ENCODE data around the gene ACVR1C.

The ACVR1C gene

GRCh38 chr2:157500334-157500733 lies 128.3 kb downstream of the ACVR1C start:
- H3K27me3 Mint-ChIP-seq: no peaks in the 10 kb centered on the region
- no peak overlapping the region for H3K4me3 Mint-ChIP-seq
- no peaks in the 10 kb centered on the region for H3K9me3 Mint-ChIP-seq
- ATAC-seq (ENCODE audit: low read depth) (no peak), DNase-seq (ENCODE audit: low spot score in 2 of 2) (no peak)
- no peak overlapping the region for H3K27ac Mint-ChIP-seq
- H3K4me1 Mint-ChIP-seq: peaks cover 7% of the 10 kb centered on the region
- H3K36me3 Mint-ChIP-seq: no peaks in the 10 kb centered on the region

- H3K4me3 Mint-ChIP-seq: no peak overlapping the region
- no peak overlapping the region for H3K27ac Mint-ChIP-seq
- DNase-seq (ENCODE audit: low spot score in 2 of 2): no peak
- H3K36me3 Mint-ChIP-seq: no peaks in the 10 kb centered on the region
- no peaks in the 10 kb centered on the region for H3K9me3 Mint-ChIP-seq
- H3K4me1 Mint-ChIP-seq: peaks cover 7% of the 10 kb centered on the region
- no peak for ATAC-seq (ENCODE audit: low read depth)
- no peaks in the 10 kb centered on the region for H3K27me3 Mint-ChIP-seq
Measured at GRCh38 chr2:157498483-157498882, 130.2 kb downstream of the ACVR1C start.

- no peaks in the 10 kb centered on the region for H3K27me3 Mint-ChIP-seq
- H3K27ac Mint-ChIP-seq: no peak overlapping the region
- no peaks in the 10 kb centered on the region for H3K9me3 Mint-ChIP-seq
- no peak overlapping the region for H3K4me3 Mint-ChIP-seq
- H3K36me3 Mint-ChIP-seq: no peaks in the 10 kb centered on the region
- peak in 1 of 2 donors; percentile 18 for DNase-seq (ENCODE audit: low spot score in 2 of 2)
- ATAC-seq (ENCODE audit: low read depth): peak; percentile 77
- peaks cover 7% of the 10 kb centered on the region for H3K4me1 Mint-ChIP-seq
Measured at GRCh38 chr2:157497638-157498314, 130.9 kb downstream of the ACVR1C start.

- H3K9me3 Mint-ChIP-seq: no peaks in the 10 kb centered on the region
- H3K27ac Mint-ChIP-seq: no peak overlapping the region
- H3K36me3 Mint-ChIP-seq: no peaks in the 10 kb centered on the region
- ATAC-seq (ENCODE audit: low read depth) (peak; percentile 98), DNase-seq (ENCODE audit: low spot score in 2 of 2) (peak; percentile 67 to 69)
- peaks cover 6% of the 10 kb centered on the region for H3K4me1 Mint-ChIP-seq
- H3K27me3 Mint-ChIP-seq: no peaks in the 10 kb centered on the region
- no peak overlapping the region for H3K4me3 Mint-ChIP-seq
Measured at GRCh38 chr2:157492189-157492773, 136.4 kb downstream of the ACVR1C start.

GRCh38 chr2:157489983-157490382 lies 138.7 kb downstream of the ACVR1C start:
- Mint-ChIP-seq H3K27me3 (no peaks in the 10 kb centered on the region), H3K36me3 (no peaks in the 10 kb centered on the region), H3K9me3 (no peaks in the 10 kb centered on the region), H3K4me1 (peaks cover 13% of the 10 kb centered on the region), H3K27ac (no peak overlapping the region), H3K4me3 (no peak overlapping the region)
- DNase-seq (ENCODE audit: low spot score in 2 of 2): no peak
- ATAC-seq (ENCODE audit: low read depth): no peak

GRCh38 chr2:157488877-157489276 lies 139.8 kb downstream of the ACVR1C start:
- Mint-ChIP-seq H3K4me1 (peaks cover 13% of the 10 kb centered on the region), H3K36me3 (no peaks in the 10 kb centered on the region)

GRCh38 chr2:157487747-157488146 lies 140.9 kb downstream of the ACVR1C start:
- H3K9me3 Mint-ChIP-seq: no peaks in the 10 kb centered on the region
- no peak for ATAC-seq (ENCODE audit: low read depth)
- H3K4me1 Mint-ChIP-seq: peaks cover 12% of the 10 kb centered on the region

More at GRCh38 chr2:157488877-157489276, 139.8 kb downstream of the ACVR1C start:
- no peaks in the 10 kb centered on the region for H3K27me3 Mint-ChIP-seq
- ATAC-seq (ENCODE audit: low read depth) (no peak), DNase-seq (ENCODE audit: low spot score in 2 of 2) (no peak)
- H3K9me3 Mint-ChIP-seq: no peaks in the 10 kb centered on the region
- H3K27ac Mint-ChIP-seq: no peak overlapping the region
- H3K4me3 Mint-ChIP-seq: no peak overlapping the region

GRCh38 chr2:157487271-157487610 lies 141.4 kb downstream of the ACVR1C start:
- Mint-ChIP-seq H3K27ac (no peak overlapping the region), H3K27me3 (no peaks in the 10 kb centered on the region), H3K9me3 (no peaks in the 10 kb centered on the region), H3K4me3 (no peak overlapping the region), H3K36me3 (no peaks in the 10 kb centered on the region), H3K4me1 (peaks cover 10% of the 10 kb centered on the region)
- ATAC-seq (ENCODE audit: low read depth) (no peak), DNase-seq (ENCODE audit: low spot score in 2 of 2) (no peak)

More at GRCh38 chr2:157487747-157488146, 140.9 kb downstream of the ACVR1C start:
- Mint-ChIP-seq H3K36me3 (no peaks in the 10 kb centered on the region), H3K27ac (no peak overlapping the region), H3K27me3 (no peaks in the 10 kb centered on the region), H3K4me3 (no peak overlapping the region)
- DNase-seq (ENCODE audit: low spot score in 2 of 2): no peak

GRCh38 chr2:157486596-157487270 lies 141.9 kb downstream of the ACVR1C start:
- Mint-ChIP-seq H3K27ac (no peak overlapping the region), H3K4me3 (no peak overlapping the region), H3K27me3 (no peaks in the 10 kb centered on the region), H3K36me3 (no peaks in the 10 kb centered on the region), H3K9me3 (no peaks in the 10 kb centered on the region), H3K4me1 (peaks cover 10% of the 10 kb centered on the region)
- DNase-seq (ENCODE audit: low spot score in 2 of 2) (no peak), ATAC-seq (ENCODE audit: low read depth) (no peak)

- Mint-ChIP-seq H3K27me3 (no peaks in the 10 kb centered on the region), H3K4me1 (peaks cover 8% of the 10 kb centered on the region), H3K9me3 (peaks cover 2% of the 10 kb centered on the region), H3K27ac (peak overlapping the region; percentile 11), H3K36me3 (no peaks in the 10 kb centered on the region), H3K4me3 (no peak overlapping the region)
- DNase-seq (ENCODE audit: low spot score in 2 of 2): no peak
- ATAC-seq (ENCODE audit: low read depth): no peak
Measured at GRCh38 chr2:157480182-157480961, 148.3 kb downstream of the ACVR1C start.

GRCh38 chr2:157479081-157480027 lies 149.3 kb downstream of the ACVR1C start:
- ATAC-seq (ENCODE audit: low read depth) (no peak), DNase-seq (ENCODE audit: low spot score in 2 of 2) (no peak)
- H3K9me3 Mint-ChIP-seq: peaks cover 2% of the 10 kb centered on the region
- no peak overlapping the region for H3K27ac Mint-ChIP-seq
- H3K4me1 Mint-ChIP-seq: peaks cover 8% of the 10 kb centered on the region
- H3K36me3 Mint-ChIP-seq: no peaks in the 10 kb centered on the region
- no peaks in the 10 kb centered on the region for H3K27me3 Mint-ChIP-seq
- H3K4me3 Mint-ChIP-seq: no peak overlapping the region

- ATAC-seq (ENCODE audit: low read depth) (no peak), DNase-seq (ENCODE audit: low spot score in 2 of 2) (no peak)
- peaks cover 2% of the 10 kb centered on the region for H3K9me3 Mint-ChIP-seq
- peaks cover 18% of the 10 kb centered on the region for H3K4me1 Mint-ChIP-seq
- H3K27ac Mint-ChIP-seq: no peak overlapping the region
- no peaks in the 10 kb centered on the region for H3K36me3 Mint-ChIP-seq
- no peaks in the 10 kb centered on the region for H3K27me3 Mint-ChIP-seq
- H3K4me3 Mint-ChIP-seq: no peak overlapping the region
Measured at GRCh38 chr2:157477919-157478318, 150.7 kb downstream of the ACVR1C start.

GRCh38 chr2:157476953-157477709 lies 151.5 kb downstream of the ACVR1C start:
- H3K4me3 Mint-ChIP-seq: no peak overlapping the region
- H3K27ac Mint-ChIP-seq: no peak overlapping the region
- ATAC-seq (ENCODE audit: low read depth) (no peak), DNase-seq (ENCODE audit: low spot score in 2 of 2) (no peak)
- peaks cover 2% of the 10 kb centered on the region for H3K9me3 Mint-ChIP-seq
- no peaks in the 10 kb centered on the region for H3K27me3 Mint-ChIP-seq
- H3K36me3 Mint-ChIP-seq: no peaks in the 10 kb centered on the region
- peaks cover 21% of the 10 kb centered on the region for H3K4me1 Mint-ChIP-seq

All from memory B cell (primary cell).